Caco-2 (cell line): ENCODE results near the gene ELOVL2. TPM values are rescaled to one million over a fixed set of nuclear protein-coding genes. Genes with fewer than 3 reads are reported as not detected.

Experiments used
- BruUV-seq: library from RNA; stranded (reverse); fragments of 400-500 nt; replicated peaks from 2 replicates; lab custom pipeline; 2021; lab: Mats Ljungman, UMichigan
- CTCF ChIA-PET: fragments of 300-600 bp; sonication (Branson Sonifier 250); formaldehyde crosslinking; loops from one replicate; lab custom pipeline; 2022; ENCODE audit warnings: antibody characterized with exemption; lab: Charles Lee
- POLR2A ChIA-PET: fragments of 300-600 bp; sonication (Branson Sonifier 250); formaldehyde crosslinking; loops from one replicate; lab custom pipeline; 2022; ENCODE audit warnings: antibody characterized with exemption; lab: Charles Lee
- DNase-seq, 2 experiments: peaks; one replicate each; pipeline versions ENCODE4 v3.0.0 to v3.0.0-alpha.2; 2020 to 2022
- H3K27me3 ChIP-seq: replicated peaks from 2 replicates; pipeline ENCODE4 v1.6.0; 2011; ENCODE audit warnings: low read length; ENCODE audit not compliant: control insufficient read depth, insufficient read depth
- H3K36me3 ChIP-seq: 2 replicates; pipeline ENCODE4 v1.5.1; 2011; ENCODE audit warnings: low read length; ENCODE audit not compliant: control insufficient read depth, insufficient read depth
- H3K4me1 ChIP-seq: fragments of 250-450 bp; sonication (Bioruptor Pico); 2 replicates; pipeline ENCODE4 v1.5.1; 2020; ENCODE audit warnings: mild to moderate bottlenecking
- H3K4me3 ChIP-seq: 2 replicates; pipeline ENCODE4 v1.5.1; 2011; ENCODE audit warnings: low read depth, mild to moderate bottlenecking, control low read depth, low read length
- H3K9me3 ChIP-seq: fragments of 250-450 bp; sonication (Bioruptor Pico); 2 replicates; pipeline ENCODE4 v1.5.1; 2020; ENCODE audit warnings: mild to moderate bottlenecking, moderate library complexity
- H3K27ac Mint-ChIP-seq: one replicate; pipeline ENCODE4 v1.8.0; 2022; ENCODE audit warnings: mixed read lengths; ENCODE audit not compliant: unreplicated experiment
- H3K27me3 Mint-ChIP-seq: one replicate; pipeline ENCODE4 v1.8.0; 2022; ENCODE audit warnings: mixed read lengths; ENCODE audit not compliant: insufficient read depth, unreplicated experiment
- H3K36me3 Mint-ChIP-seq: one replicate; pipeline ENCODE4 v1.8.0; 2022; ENCODE audit warnings: mild to moderate bottlenecking, mixed read lengths; ENCODE audit not compliant: insufficient read depth, unreplicated experiment
- H3K4me1 Mint-ChIP-seq: one replicate; pipeline ENCODE4 v1.8.0; 2022; ENCODE audit warnings: low read depth, mixed read lengths; ENCODE audit not compliant: unreplicated experiment
- H3K4me3 Mint-ChIP-seq: one replicate; pipeline ENCODE4 v1.8.0; 2022; ENCODE audit warnings: mild to moderate bottlenecking, moderate library complexity, mixed read lengths; ENCODE audit not compliant: unreplicated experiment
- H3K9me3 Mint-ChIP-seq: one replicate; pipeline ENCODE4 v1.8.0; 2022; ENCODE audit warnings: mixed read lengths; ENCODE audit not compliant: unreplicated experiment
- CTCF ChIP-seq, 2 experiments: fragments of 200-600 bp in 1 of 2; IDR thresholded peaks; 1 replicate in 1 of 2; 2 replicates in 1 of 2; pipeline versions ENCODE4 v1.5.1 to v1.8.0; 2011 to 2022; ENCODE audit warnings: antibody characterized with exemption in 1 of 2, control low read depth in 1 of 2, inconsistent platforms in 1 of 2, low read depth in 1 of 2, low read length in 1 of 2, mild to moderate bottlenecking in 1 of 2, moderate library complexity in 1 of 2; ENCODE audit not compliant: insufficient read depth in 1 of 2, severe bottlenecking in 1 of 2, unreplicated experiment in 1 of 2
- intact Hi-C: fragments of 100-400 bp; cut with micrococcal nuclease; formaldehyde crosslinking; loops from one replicate; pipeline ENCODE4 v1.10.0; 2022; ENCODE audit not compliant: unreplicated experiment
- total RNA-seq: library from RNA; stranded (reverse); gene quantifications from 2 replicates; pipeline ENCODE4 v1.2.3, GENCODE V29; 2022

Gene ELOVL2
- total RNA-seq, 1 experiment from 2014 or later = not detected

DNA sequence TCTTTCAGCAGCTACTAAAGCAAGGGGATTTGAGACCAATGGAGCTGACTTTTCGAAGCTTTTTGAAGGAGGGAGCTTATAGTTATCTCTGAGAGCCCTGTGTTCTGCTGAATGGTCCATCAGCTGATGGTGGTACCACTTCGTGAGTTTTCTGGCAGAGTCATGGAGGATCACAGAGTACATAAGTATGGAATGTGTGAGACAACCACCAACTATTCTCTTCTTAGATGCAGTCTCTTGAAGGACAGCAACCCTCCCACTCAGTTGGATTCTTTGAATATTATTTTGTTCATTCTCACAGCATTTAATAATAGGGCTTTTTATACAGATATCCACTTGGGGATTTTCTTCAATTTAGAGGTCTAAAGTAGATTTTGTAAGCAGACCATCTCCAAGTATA lies 75.3 kb downstream of the ELOVL2 start:
- Mint-ChIP-seq H3K36me3 (no peaks in the 10 kb centered on the region), H3K4me3 (no peak overlapping the region), H3K4me1 (no peaks in the 10 kb centered on the region), H3K27ac (no peak overlapping the region), H3K27me3 (no peaks in the 10 kb centered on the region), H3K9me3 (peaks cover 27% of the 10 kb centered on the region)
- H3K4me3 ChIP-seq = no peak overlapping the region
- BruUV-seq = no TSS peak
- ChIA-PET POLR2A (no interaction called here), CTCF (interaction anchor here (1.5 kb wide), 1 partner anchor 14 kb away, joined by 3 read pairs; no protein-coding TSS in a partner anchor)
- DNase-seq = no peak
- H3K4me1 ChIP-seq = no peaks in the 10 kb centered on the region
- H3K36me3 ChIP-seq = no peaks in the 10 kb centered on the region
- peaks cover 11% of the 10 kb centered on the region for H3K9me3 ChIP-seq
- no peak for TF ChIP-seq CTCF (IDR thresholded peaks at IDR 0.05; ENCODE audit: insufficient read depth in 1 of 2, low read depth in 1 of 2, low read length in 1 of 2, severe bottlenecking in 1 of 2, unreplicated experiment in 1 of 2)
- intact Hi-C loops = no loop called here
- H3K27me3 ChIP-seq = no peaks in the 10 kb centered on the region

DNA sequence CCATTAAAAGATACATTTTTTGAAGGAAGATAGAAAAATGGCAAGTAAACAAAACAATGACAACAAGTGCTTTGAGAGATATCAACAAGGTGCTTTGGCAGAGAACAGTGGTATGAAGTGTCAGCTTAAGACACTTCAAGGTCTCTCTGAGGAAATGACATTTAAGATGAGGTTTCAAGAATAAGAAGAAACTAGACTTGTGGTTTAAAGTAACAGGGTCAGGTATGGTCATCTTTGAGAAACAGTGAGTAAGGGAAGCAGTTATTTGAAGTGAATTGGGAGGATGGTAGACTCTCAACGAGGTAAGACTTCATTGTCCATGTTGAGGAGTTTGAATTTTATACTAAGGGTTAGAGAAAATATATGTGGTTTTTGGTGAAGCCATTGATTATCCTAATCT lies 79.4 kb downstream of the ELOVL2 start:
- H3K9me3 Mint-ChIP-seq = peaks cover 27% of the 10 kb centered on the region
- no peaks in the 10 kb centered on the region for H3K27me3 Mint-ChIP-seq
- H3K4me3 Mint-ChIP-seq = no peak overlapping the region
- intact Hi-C loops = no loop called here
- CTCF ChIA-PET = no interaction called here
- Histone ChIP-seq H3K36me3 (no peaks in the 10 kb centered on the region), H3K4me1 (no peaks in the 10 kb centered on the region), H3K4me3 (no peak overlapping the region), H3K9me3 (peaks cover 11% of the 10 kb centered on the region), H3K27me3 (no peaks in the 10 kb centered on the region)
- no peak for DNase-seq
- H3K27ac Mint-ChIP-seq = no peak overlapping the region
- POLR2A ChIA-PET = no interaction called here
- H3K36me3 Mint-ChIP-seq = no peaks in the 10 kb centered on the region
- peaks cover 7% of the 10 kb centered on the region for H3K4me1 Mint-ChIP-seq
- TF ChIP-seq CTCF (IDR thresholded peaks at IDR 0.05; ENCODE audit: insufficient read depth in 1 of 2, low read depth in 1 of 2, low read length in 1 of 2, severe bottlenecking in 1 of 2, unreplicated experiment in 1 of 2) = no peak
- BruUV-seq = no TSS peak

DNA sequence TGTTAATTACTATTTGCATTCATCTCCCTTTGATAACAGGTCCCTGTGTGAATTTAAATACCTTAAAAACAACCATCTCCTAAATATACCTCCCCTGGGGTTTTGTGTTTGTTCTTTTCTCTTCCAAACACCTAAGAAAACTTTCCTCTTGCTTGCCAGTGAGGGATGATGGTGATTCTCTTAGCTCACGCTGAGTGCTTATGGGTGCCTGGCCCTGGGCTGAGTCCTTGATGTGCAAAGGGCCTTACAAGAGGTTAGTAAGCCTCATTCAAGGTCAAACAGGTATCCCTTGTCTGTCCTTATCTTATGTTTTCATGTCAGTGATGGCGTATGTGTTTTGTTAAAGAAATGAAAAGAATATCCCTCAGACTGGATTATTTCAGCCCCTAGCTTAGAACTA lies 81.0 kb downstream of the ELOVL2 start:
- Histone ChIP-seq H3K4me3 (no peak overlapping the region), H3K27me3 (no peaks in the 10 kb centered on the region), H3K36me3 (no peaks in the 10 kb centered on the region), H3K9me3 (peaks cover 11% of the 10 kb centered on the region), H3K4me1 (no peaks in the 10 kb centered on the region)
- no peak overlapping the region for H3K27ac Mint-ChIP-seq
- TF ChIP-seq CTCF (IDR thresholded peaks at IDR 0.05; ENCODE audit: insufficient read depth in 1 of 2, low read depth in 1 of 2, low read length in 1 of 2, severe bottlenecking in 1 of 2, unreplicated experiment in 1 of 2) = no peak
- peaks cover 33% of the 10 kb centered on the region for H3K9me3 Mint-ChIP-seq
- DNase-seq = no peak
- POLR2A ChIA-PET = no interaction called here
- intact Hi-C loops = loop anchor here (2.0 kb wide), 1 partner anchor 44 kb away; no protein-coding TSS in a partner anchor
- H3K27me3 Mint-ChIP-seq = no peaks in the 10 kb centered on the region
- CTCF ChIA-PET = interaction anchor here (0.6 to 1.2 kb wide), 3 partner anchors 73 to 104 kb away, joined by 3 to 8 read pairs (median 4); no protein-coding TSS in a partner anchor
- peaks cover 7% of the 10 kb centered on the region for H3K4me1 Mint-ChIP-seq
- no peak overlapping the region for H3K4me3 Mint-ChIP-seq
- H3K36me3 Mint-ChIP-seq = no peaks in the 10 kb centered on the region
- BruUV-seq = no TSS peak
